ENCODE results near the gene CCDC106. TPM values are rescaled to one million over a fixed set of nuclear protein-coding genes. Genes with fewer than 3 reads are reported as not detected.

Gene CCDC106
- total RNA-seq, 2 experiments from 2014 or later: 1.7 to 1.8 TPM

DNA sequence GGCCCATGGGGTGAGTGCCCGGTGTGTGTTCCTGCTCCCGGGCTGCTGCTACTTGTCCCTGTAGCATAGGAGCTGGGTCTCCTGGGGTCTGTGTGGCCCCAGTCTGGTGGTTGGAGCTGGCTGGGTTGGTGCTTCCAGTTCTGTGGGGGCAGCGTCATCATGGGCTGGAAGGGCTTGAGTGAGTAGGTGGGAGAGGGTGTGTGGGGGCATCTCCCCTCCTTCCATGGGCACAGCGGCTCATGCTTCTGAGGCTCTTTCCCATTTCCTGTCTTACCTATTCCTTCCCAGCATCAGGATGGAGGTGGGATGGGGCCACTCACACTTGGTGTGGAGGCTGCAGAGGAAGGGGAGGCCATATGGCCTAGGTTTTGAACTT is 19.0 kb downstream of the CCDC106 start:
- Mint-ChIP-seq H3K9me3 (no peaks in the 10 kb centered on the region), H3K4me3 (no peak overlapping the region), H3K27ac (no peak overlapping the region), H3K27me3 (no peaks in the 10 kb centered on the region), H3K36me3 (ENCODE audit: low read depth) (peaks cover 88% of the 10 kb centered on the region), H3K4me1 (ENCODE audit: low read depth) (peaks cover 18% of the 10 kb centered on the region)
- intact Hi-C loops (cut with DNase I, micrococcal nuclease): no loop called here
- Histone ChIP-seq H3K27ac (ENCODE audit: low read depth in 1 of 2, low read length in 2 of 2) (no peak overlapping the region), H3K4me1 (ENCODE audit: insufficient read depth, low read length) (peaks cover 39% of the 10 kb centered on the region), H3K27me3 (ENCODE audit: control insufficient read depth in 1 of 2, insufficient read depth in 2 of 2, low read length in 2 of 2) (no peaks in the 10 kb centered on the region), H3K9me3 (ENCODE audit: control insufficient read depth in 1 of 2, insufficient read depth in 1 of 2, low read length in 2 of 2) (no peaks in the 10 kb centered on the region), H3K4me3 (ENCODE audit: low read length) (no peak overlapping the region), H3K36me3 (ENCODE audit: insufficient read depth, low read length) (peaks cover 87% of the 10 kb centered on the region)
- ATAC-seq (ENCODE audit: poor library complexity): no peak
- POLR2A ChIA-PET: interaction anchor here (1.0 to 1.3 kb wide), 2 partner anchors 10 to 12 kb away, joined by 3 to 6 read pairs; partner anchors contain the start of gene U2AF2
- DNase-seq: no peak
- CTCF ChIA-PET: no interaction called here
- TF ChIP-seq, protein P1, sequence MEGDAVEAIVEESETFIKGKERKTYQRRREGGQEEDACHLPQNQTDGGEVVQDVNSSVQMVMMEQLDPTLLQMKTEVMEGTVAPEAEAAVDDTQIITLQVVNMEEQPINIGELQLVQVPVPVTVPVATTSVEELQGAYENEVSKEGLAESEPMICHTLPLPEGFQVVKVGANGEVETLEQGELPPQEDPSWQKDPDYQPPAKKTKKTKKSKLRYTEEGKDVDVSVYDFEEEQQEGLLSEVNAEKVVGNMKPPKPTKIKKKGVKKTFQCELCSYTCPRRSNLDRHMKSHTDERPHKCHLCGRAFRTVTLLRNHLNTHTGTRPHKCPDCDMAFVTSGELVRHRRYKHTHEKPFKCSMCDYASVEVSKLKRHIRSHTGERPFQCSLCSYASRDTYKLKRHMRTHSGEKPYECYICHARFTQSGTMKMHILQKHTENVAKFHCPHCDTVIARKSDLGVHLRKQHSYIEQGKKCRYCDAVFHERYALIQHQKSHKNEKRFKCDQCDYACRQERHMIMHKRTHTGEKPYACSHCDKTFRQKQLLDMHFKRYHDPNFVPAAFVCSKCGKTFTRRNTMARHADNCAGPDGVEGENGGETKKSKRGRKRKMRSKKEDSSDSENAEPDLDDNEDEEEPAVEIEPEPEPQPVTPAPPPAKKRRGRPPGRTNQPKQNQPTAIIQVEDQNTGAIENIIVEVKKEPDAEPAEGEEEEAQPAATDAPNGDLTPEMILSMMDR (IDR thresholded peaks at IDR 0.05): no peak

DNA sequence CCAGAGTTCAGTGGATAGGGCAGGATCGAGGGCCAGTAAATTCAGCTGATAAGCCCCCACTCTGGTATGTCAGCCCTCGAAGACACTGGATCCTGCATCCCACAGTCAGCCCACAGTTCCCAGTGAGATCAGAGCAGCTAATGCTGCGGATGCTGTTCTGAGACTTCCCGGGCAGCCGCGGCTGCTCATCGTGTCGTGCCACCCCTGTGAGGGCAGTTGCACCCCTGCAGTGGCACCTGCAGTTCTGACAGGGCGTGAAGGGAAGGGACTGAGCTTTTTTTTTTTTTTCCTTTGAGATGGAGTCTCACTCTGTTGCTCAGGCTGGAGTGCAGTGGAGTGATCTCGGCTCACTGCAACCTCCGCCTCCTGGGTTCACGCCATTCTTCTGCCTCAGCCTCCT is 19.5 kb downstream of the CCDC106 start:
- H3K4me3 ChIP-seq (ENCODE audit: low read length): no peak overlapping the region
- Mint-ChIP-seq H3K4me1 (ENCODE audit: low read depth) (peaks cover 16% of the 10 kb centered on the region), H3K9me3 (no peaks in the 10 kb centered on the region), H3K4me3 (no peak overlapping the region), H3K36me3 (ENCODE audit: low read depth) (peaks cover 89% of the 10 kb centered on the region), H3K27ac (no peak overlapping the region), H3K27me3 (no peaks in the 10 kb centered on the region)
- H3K9me3 ChIP-seq (ENCODE audit: control insufficient read depth in 1 of 2, insufficient read depth in 1 of 2, low read length in 2 of 2): no peaks in the 10 kb centered on the region
- CTCF ChIA-PET: no interaction called here
- TF ChIP-seq, protein P1 (IDR thresholded peaks at IDR 0.05): no peak
- no peak for ATAC-seq (ENCODE audit: poor library complexity)
- POLR2A ChIA-PET: interaction anchor here (1.0 to 1.3 kb wide), 2 partner anchors 11 to 13 kb away, joined by 3 to 6 read pairs; partner anchors contain the start of gene U2AF2
- H3K4me1 ChIP-seq (ENCODE audit: insufficient read depth, low read length): peaks cover 38% of the 10 kb centered on the region
- no peak overlapping the region for H3K27ac ChIP-seq (ENCODE audit: low read depth in 1 of 2, low read length in 2 of 2)
- no peak for DNase-seq
- no peaks in the 10 kb centered on the region for H3K27me3 ChIP-seq (ENCODE audit: control insufficient read depth in 1 of 2, insufficient read depth in 2 of 2, low read length in 2 of 2)
- intact Hi-C loops (cut with DNase I, micrococcal nuclease): no loop called here
- peaks cover 82% of the 10 kb centered on the region for H3K36me3 ChIP-seq (ENCODE audit: insufficient read depth, low read length)

DNA sequence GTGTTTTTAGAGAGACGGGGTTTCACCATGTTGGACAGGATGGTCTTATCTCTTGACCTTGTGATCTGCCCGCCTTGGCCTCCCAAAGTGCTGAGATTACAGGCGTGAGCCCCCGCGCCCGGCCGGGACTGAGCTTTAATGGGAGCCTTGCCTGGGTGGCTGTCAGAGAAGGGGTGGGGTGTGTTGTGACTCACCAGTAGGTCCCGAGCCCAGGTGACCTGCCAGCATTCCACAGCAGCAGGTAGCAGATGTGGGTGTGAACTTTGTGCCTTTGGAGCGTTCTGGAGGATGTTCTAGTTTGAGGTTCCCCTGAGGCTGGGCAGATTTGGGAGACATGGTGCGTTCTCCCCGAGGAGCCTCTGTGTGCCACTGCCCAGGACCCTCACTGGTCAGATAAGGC is 19.9 kb downstream of the CCDC106 start:
- Mint-ChIP-seq H3K27me3 (no peaks in the 10 kb centered on the region), H3K36me3 (ENCODE audit: low read depth) (peaks cover 85% of the 10 kb centered on the region), H3K4me3 (no peak overlapping the region), H3K9me3 (no peaks in the 10 kb centered on the region), H3K27ac (no peak overlapping the region), H3K4me1 (ENCODE audit: low read depth) (peaks cover 12% of the 10 kb centered on the region)
- no peak overlapping the region for H3K27ac ChIP-seq (ENCODE audit: low read depth in 1 of 2, low read length in 2 of 2)
- intact Hi-C loops (cut with DNase I, micrococcal nuclease): no loop called here
- peaks cover 78% of the 10 kb centered on the region for H3K36me3 ChIP-seq (ENCODE audit: insufficient read depth, low read length)
- H3K4me3 ChIP-seq (ENCODE audit: low read length): no peak overlapping the region
- H3K4me1 ChIP-seq (ENCODE audit: insufficient read depth, low read length): peaks cover 35% of the 10 kb centered on the region
- DNase-seq: no peak
- H3K27me3 ChIP-seq (ENCODE audit: control insufficient read depth in 1 of 2, insufficient read depth in 2 of 2, low read length in 2 of 2): no peaks in the 10 kb centered on the region
- ChIA-PET POLR2A (no interaction called here), CTCF (no interaction called here)
- no peaks in the 10 kb centered on the region for H3K9me3 ChIP-seq (ENCODE audit: control insufficient read depth in 1 of 2, insufficient read depth in 1 of 2, low read length in 2 of 2)
- no peak for ATAC-seq (ENCODE audit: poor library complexity)
- TF ChIP-seq, protein P1 (IDR thresholded peaks at IDR 0.05): no peak
